ENCODE data around the gene NFIX. TPM values are rescaled to one million over a fixed set of nuclear protein-coding genes. Genes with fewer than 3 reads are reported as not detected.

Gene NFIX
- total and polyA plus RNA-seq, 2 of the 13 experiments (the other 11 are each of a cell fraction or from before 2014, with no cell fraction given) = 3.4 to 5.4 TPM

GRCh38 chr19:13012690-13013608 is 17.7 kb downstream of the NFIX start (continued):
- no peak for TF ChIP-seq BRD4 (CRISPR knock-in tag; IDR thresholded peaks at IDR 0.05)
- TF ChIP-seq MNT (IDR thresholded peaks at IDR 0.05) = no peak
- no peak; the same call in 1 of the 2 replicates for TF ChIP-seq SKIL (CRISPR knock-in tag; IDR thresholded peaks at IDR 0.05; ENCODE audit: borderline replicate concordance)
- TF ChIP-seq SP4 (CRISPR knock-in tag; IDR thresholded peaks at IDR 0.05) = no peak
- TF ChIP-seq REL (CRISPR knock-in tag; conservative IDR thresholded peaks at IDR 0.05) = no peak
- no peak for TF ChIP-seq ETV6 (CRISPR knock-in tag; conservative IDR thresholded peaks at IDR 0.05)
- TF ChIP-seq KDM3A (CRISPR knock-in tag; IDR thresholded peaks at IDR 0.05; ENCODE audit: low read depth) = no peak
- TF ChIP-seq CCAR2 (optimal IDR thresholded peaks at IDR 0.05; ENCODE audit: low read depth, low read length) = no peak
- TF ChIP-seq ZNF20 (CRISPR knock-in tag; IDR thresholded peaks at IDR 0.05) = no peak
- peak; percentile 36; the same call in 1 of the 2 replicates for TF ChIP-seq HES4 (CRISPR knock-in tag; IDR thresholded peaks at IDR 0.05; ENCODE audit: borderline replicate concordance)
- TF ChIP-seq PHF20 (CRISPR knock-in tag; IDR thresholded peaks at IDR 0.05) = peak; percentile 42; the same call in 1 of the 2 replicates
- peak; percentile 78; the same call in 1 of the 2 replicates for TF ChIP-seq DMAP1 (CRISPR knock-in tag; IDR thresholded peaks at IDR 0.05)
- TF ChIP-seq CENPBD1 (CRISPR knock-in tag; IDR thresholded peaks at IDR 0.05; ENCODE audit: borderline replicate concordance, low read depth) = no peak
- TF ChIP-seq ZMYM2 (CRISPR knock-in tag; IDR thresholded peaks at IDR 0.05) = no peak
- no peak for TF ChIP-seq ZNF180 (CRISPR knock-in tag; IDR thresholded peaks at IDR 0.05; ENCODE audit: borderline replicate concordance, low read depth)
- TF ChIP-seq RERE (CRISPR knock-in tag; IDR thresholded peaks at IDR 0.05; ENCODE audit: low read depth) = no peak
- no peak for TF ChIP-seq TRAFD1 (CRISPR knock-in tag; IDR thresholded peaks at IDR 0.05; ENCODE audit: borderline replicate concordance)
